NCI-H187 (cell line): ENCODE results near the gene LSM14B.
"Not testable (repeated sequence)": the region's sequence is repeated elsewhere in the genome, so short reads cannot be mapped to it uniquely, and the experiment has no call there.

Source experiments
- DNase-seq, 2 experiments: peaks; one replicate each; lab custom pipeline; 2025; lab: John Stamatoyannopoulos, UW

The LSM14B gene

GRCh38 chr20:62121776-62122653 is at the start of gene LSM14B:
LSM14B (plus strand) TSS chr20:62122475; CDS start chr20:62122667, 192 bp downstream.
- peak; percentile 94 to 99 for DNase-seq

GRCh38 chr20:62073323-62073722 is 49.0 kb upstream of the LSM14B start:
- no peak for DNase-seq

- DNase-seq: no peak
Observed at GRCh38 chr20:62079166-62079565, 43.1 kb upstream of the LSM14B start.

GRCh38 chr20:62080249-62080990 is 41.9 kb upstream of the LSM14B start:
- DNase-seq: peak; percentile 71 to 84

GRCh38 chr20:62083312-62083711 is 39.0 kb upstream of the LSM14B start:
- DNase-seq: no peak

- not testable (repeated sequence) for DNase-seq
Observed at GRCh38 chr20:62084224-62084623, 38.1 kb upstream of the LSM14B start.

GRCh38 chr20:62085206-62085605 is 37.1 kb upstream of the LSM14B start:
- no peak for DNase-seq

- DNase-seq: no peak
Observed at GRCh38 chr20:62087227-62087626, 35.0 kb upstream of the LSM14B start.

GRCh38 chr20:62087632-62088031 is 34.6 kb upstream of the LSM14B start:
- DNase-seq: no peak

- no peak for DNase-seq
Observed at GRCh38 chr20:62088258-62089127, 33.8 kb upstream of the LSM14B start.

GRCh38 chr20:62089393-62089792 is 32.9 kb upstream of the LSM14B start:
- DNase-seq: no peak

- no peak for DNase-seq
Observed at GRCh38 chr20:62096421-62097380, 25.6 kb upstream of the LSM14B start.

- no peak for DNase-seq
Observed at GRCh38 chr20:62097881-62098407, 24.3 kb upstream of the LSM14B start.

GRCh38 chr20:62101078-62101477 is 21.2 kb upstream of the LSM14B start:
- no peak for DNase-seq

- no peak for DNase-seq
Observed at GRCh38 chr20:62103508-62104233, 18.6 kb upstream of the LSM14B start.

- no peak for DNase-seq
Observed at GRCh38 chr20:62104234-62104789, 18.0 kb upstream of the LSM14B start.

GRCh38 chr20:62104791-62105345 is 17.4 kb upstream of the LSM14B start:
- no peak for DNase-seq

GRCh38 chr20:62105592-62105991 is 16.7 kb upstream of the LSM14B start:
- DNase-seq: no peak

- no peak for DNase-seq
Observed at GRCh38 chr20:62111148-62111547, 11.1 kb upstream of the LSM14B start.
